ENCODE results near the gene RPS18. TPM values are rescaled to one million over a fixed set of nuclear protein-coding genes. Genes with fewer than 3 reads are reported as not detected.

RPS18 gene
- total RNA-seq, 1 donor from 2014 or later: 2,061 TPM

GRCh38 chr6:33264015-33264414, 7.9 kb upstream of the RPS18 start:
- peaks cover 21% of the 10 kb centered on the region for H3K36me3 Mint-ChIP-seq (ENCODE audit: low read depth, unreplicated experiment)
- H3K27me3 Mint-ChIP-seq (ENCODE audit: low read depth, unreplicated experiment): no peaks in the 10 kb centered on the region
- H4K20me1 ChIP-seq (ENCODE audit: insufficient read depth, low read length): no peaks in the 10 kb centered on the region
- H3K4me3 ChIP-seq (ENCODE audit: insufficient read depth, low read depth, low read length): no peak overlapping the region
- DNase-seq (ENCODE audit: low read depth) (no peak), FAIRE-seq (no peak)
- peaks cover 2% of the 10 kb centered on the region for H3K4me1 Mint-ChIP-seq (ENCODE audit: low read depth, unreplicated experiment)
- H3K36me3 ChIP-seq (ENCODE audit: insufficient read depth, low read length): peaks cover 15% of the 10 kb centered on the region
- peaks cover 5% of the 10 kb centered on the region for H3K4me1 ChIP-seq (ENCODE audit: insufficient read depth, low read length)
- H3K27ac Mint-ChIP-seq (ENCODE audit: unreplicated experiment): no peak overlapping the region
- no peaks in the 10 kb centered on the region for H3K9me3 ChIP-seq (ENCODE audit: insufficient read depth, low read depth, low read length)
- no peaks in the 10 kb centered on the region for H3K27me3 ChIP-seq (ENCODE audit: insufficient read depth, low read length)
- H2AFZ ChIP-seq (ENCODE audit: low read depth, low read length): no peak overlapping the region
- H3K4me3 Mint-ChIP-seq (ENCODE audit: unreplicated experiment): no peak overlapping the region
- peaks cover 3% of the 10 kb centered on the region for H3K79me2 ChIP-seq (ENCODE audit: insufficient read depth, low read length)
- H3K9me3 Mint-ChIP-seq (ENCODE audit: unreplicated experiment): no peaks in the 10 kb centered on the region
- H3K4me2 ChIP-seq (ENCODE audit: low read length): no peak overlapping the region
- no peak for TF ChIP-seq EZH2 (IDR thresholded peaks at IDR 0.05; ENCODE audit: insufficient read depth, low read length)
- no peak for TF ChIP-seq CTCF (IDR thresholded peaks at IDR 0.05; ENCODE audit: insufficient read depth, low read depth, low read length)
- H3K27ac ChIP-seq (ENCODE audit: low read depth, low read length): no peak overlapping the region
- H3K9ac ChIP-seq (ENCODE audit: low read length): no peak overlapping the region

GRCh38 chr6:33271117-33271467, 783 bp upstream of the RPS18 start:
- peaks cover 66% of the 10 kb centered on the region for H3K79me2 ChIP-seq (ENCODE audit: insufficient read depth, low read length)
- Mint-ChIP-seq H3K36me3 (ENCODE audit: low read depth, unreplicated experiment) (peaks cover 22% of the 10 kb centered on the region), H3K27me3 (ENCODE audit: low read depth, unreplicated experiment) (no peaks in the 10 kb centered on the region), H3K27ac (ENCODE audit: unreplicated experiment) (peak overlapping the region; percentile 100), H3K9me3 (ENCODE audit: unreplicated experiment) (no peaks in the 10 kb centered on the region), H3K4me3 (ENCODE audit: unreplicated experiment) (peak overlapping the region; percentile 100), H3K4me1 (ENCODE audit: low read depth, unreplicated experiment) (peaks cover 23% of the 10 kb centered on the region)
- no peaks in the 10 kb centered on the region for H3K9me3 ChIP-seq (ENCODE audit: insufficient read depth, low read depth, low read length)
- H2AFZ ChIP-seq (ENCODE audit: low read depth, low read length): peak overlapping the region; percentile 93
- FAIRE-seq (no peak), DNase-seq (ENCODE audit: low read depth) (no peak)
- peak overlapping the region; percentile 90 for H3K9ac ChIP-seq (ENCODE audit: low read length)
- peaks cover 35% of the 10 kb centered on the region for H3K4me1 ChIP-seq (ENCODE audit: insufficient read depth, low read length)
- peak overlapping the region; percentile 95 for H3K27ac ChIP-seq (ENCODE audit: low read depth, low read length)
- H3K27me3 ChIP-seq (ENCODE audit: insufficient read depth, low read length): no peaks in the 10 kb centered on the region
- peaks cover 44% of the 10 kb centered on the region for H3K36me3 ChIP-seq (ENCODE audit: insufficient read depth, low read length)
- peaks cover 41% of the 10 kb centered on the region for H4K20me1 ChIP-seq (ENCODE audit: insufficient read depth, low read length)
- peak overlapping the region; percentile 97 for H3K4me3 ChIP-seq (ENCODE audit: insufficient read depth, low read depth, low read length)
- H3K4me2 ChIP-seq (ENCODE audit: low read length): peak overlapping the region; percentile 95
- TF ChIP-seq EZH2 (IDR thresholded peaks at IDR 0.05; ENCODE audit: insufficient read depth, low read length): no peak

GRCh38 chr6:33272275-33273128, 627 bp downstream of the RPS18 start:
- H3K9me3 ChIP-seq (ENCODE audit: insufficient read depth, low read depth, low read length): no peaks in the 10 kb centered on the region
- FAIRE-seq: no peak
- H4K20me1 ChIP-seq (ENCODE audit: insufficient read depth, low read length): peaks cover 48% of the 10 kb centered on the region
- H3K36me3 Mint-ChIP-seq (ENCODE audit: low read depth, unreplicated experiment): peaks cover 17% of the 10 kb centered on the region
- peak overlapping the region; percentile 100 for H3K27ac Mint-ChIP-seq (ENCODE audit: unreplicated experiment)
- H3K27me3 Mint-ChIP-seq (ENCODE audit: low read depth, unreplicated experiment): no peaks in the 10 kb centered on the region
- H3K4me1 Mint-ChIP-seq (ENCODE audit: low read depth, unreplicated experiment): peaks cover 26% of the 10 kb centered on the region
- peak overlapping the region; percentile 97 for H3K4me3 ChIP-seq (ENCODE audit: insufficient read depth, low read depth, low read length)
- H3K79me2 ChIP-seq (ENCODE audit: insufficient read depth, low read length): peaks cover 66% of the 10 kb centered on the region
- no peak for DNase-seq (ENCODE audit: low read depth)
- peak overlapping the region; percentile 100 for H3K4me3 Mint-ChIP-seq (ENCODE audit: unreplicated experiment)
- H3K4me2 ChIP-seq (ENCODE audit: low read length): peak overlapping the region; percentile 95
- H3K9me3 Mint-ChIP-seq (ENCODE audit: unreplicated experiment): no peaks in the 10 kb centered on the region
- H3K36me3 ChIP-seq (ENCODE audit: insufficient read depth, low read length): peaks cover 46% of the 10 kb centered on the region
- TF ChIP-seq EZH2 (IDR thresholded peaks at IDR 0.05; ENCODE audit: insufficient read depth, low read length): no peak
- TF ChIP-seq CTCF (IDR thresholded peaks at IDR 0.05; ENCODE audit: insufficient read depth, low read depth, low read length): no peak
- peak overlapping the region; percentile 95 for H3K27ac ChIP-seq (ENCODE audit: low read depth, low read length)
- H3K9ac ChIP-seq (ENCODE audit: low read length): peak overlapping the region; percentile 90
- no peaks in the 10 kb centered on the region for H3K27me3 ChIP-seq (ENCODE audit: insufficient read depth, low read length)
- H2AFZ ChIP-seq (ENCODE audit: low read depth, low read length): peak overlapping the region; percentile 58
- H3K4me1 ChIP-seq (ENCODE audit: insufficient read depth, low read length): peaks cover 49% of the 10 kb centered on the region
